H1 (cell line): ENCODE measurements around the gene ESRRB. TPM values are rescaled to one million over a fixed set of nuclear protein-coding genes. Genes with fewer than 3 reads are reported as not detected.

Source experiments
- EGR1 ChIP-seq: IDR thresholded peaks from 2 replicates; pipeline ENCODE4 v1.6.1; 2011; ENCODE audit warnings: low read depth, low read length, borderline replicate concordance
- HDAC6 ChIP-seq: IDR thresholded peaks from one replicate; pipeline ENCODE4 v1.7.1; 2012; ENCODE audit warnings: low read depth, mild to moderate bottlenecking, inconsistent platforms, low read length, moderate library complexity
- MAFK ChIP-seq: IDR thresholded peaks from 2 replicates; pipeline ENCODE4 v1.6.1; 2012; ENCODE audit warnings: low read depth, mild to moderate bottlenecking, improper control_type of control experiment, low read length
- MAX ChIP-seq: IDR thresholded peaks from 2 replicates; pipeline ENCODE4 v1.6.1; 2012; ENCODE audit warnings: inconsistent platforms
- RAD21 ChIP-seq, 2 experiments: IDR thresholded peaks in 1 of 2; conservative IDR thresholded peaks in 1 of 2; 2 replicates each; pipeline ENCODE4 v1.6.1; 2011; ENCODE audit warnings: low read depth in 2 of 2, low read length in 2 of 2, improper control_type of control experiment in 1 of 2, inconsistent platforms in 1 of 2, mild to moderate bottlenecking in 1 of 2, moderate library complexity in 1 of 2
- SIN3A ChIP-seq, 2 experiments: IDR thresholded peaks in 1 of 2; conservative IDR thresholded peaks in 1 of 2; 2 replicates each; pipeline ENCODE4 v1.6.1; 2011 to 2012; ENCODE audit warnings: low read length in 2 of 2, improper control_type of control experiment in 1 of 2, low read depth in 1 of 2, mild to moderate bottlenecking in 1 of 2
- SIX5 ChIP-seq: IDR thresholded peaks from 2 replicates; pipeline ENCODE4 v1.6.1; 2011; ENCODE audit warnings: mild to moderate bottlenecking, low read depth, low read length
- polyA plus RNA-seq, 7 experiments: library from polyadenylated mRNA; depleted of rRNA in 3 of 7; stranded (reverse) in 5 of 7; unstranded in 2 of 7; fragments of >200 nt in 5 of 7; fragments of 200-250 nt in 2 of 7; gene quantifications; 1 replicate in 5 of 7; 2 replicates in 1 of 7; 4 replicates in 1 of 7; pipeline versions ENCODE4 v1.2.1 to v1.2.3, GENCODE V29; 2011 to 2013; ENCODE audit warnings: missing spikeins in 2 of 7, mixed read lengths in 2 of 7
- total RNA-seq: library from RNA; stranded (reverse); fragmentation: NEBNext Ultra II Directional; extraction: Animal tissue kit (Norgen Biotek cat#: 25700); gene quantifications from 2 replicates; pipeline ENCODE4 v1.2.1, GENCODE V29; 2021
- TF ChIP-seq, protein P1 (sequence below): fragments of 300-600 bp; sonication (generic); IDR thresholded peaks from 2 replicates; pipeline ENCODE4 v1.7.1; 2012; ENCODE audit warnings: low read length, moderate library complexity, mild to moderate bottlenecking, inconsistent platforms; ENCODE audit not compliant: insufficient replicate concordance

The ESRRB gene
- total and polyA plus RNA-seq, 2 of the 8 experiments (the other 6 are each of a cell fraction or from before 2014, with no cell fraction given) = 0.29 to 0.45 TPM

DNA sequence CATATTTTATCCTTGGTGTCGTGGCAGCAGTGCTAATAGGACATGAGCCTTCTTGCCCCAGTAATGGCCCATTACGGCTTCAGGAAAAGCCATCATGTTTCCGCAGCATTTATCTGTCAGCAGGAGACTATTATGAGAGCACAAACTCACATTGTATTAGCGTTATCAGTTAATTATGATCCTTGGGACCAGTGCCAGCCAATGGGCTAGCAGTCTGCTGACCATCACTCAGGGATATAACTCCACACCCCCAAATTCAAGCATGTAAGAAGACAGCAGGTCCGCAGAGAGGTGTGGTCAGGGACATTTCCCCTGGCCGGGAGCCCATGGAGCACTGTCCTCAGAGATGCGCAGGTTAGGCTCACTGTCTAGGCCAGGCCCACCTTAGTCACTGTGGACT lies 4.9 kb upstream of the ESRRB start (continued):
- TF ChIP-seq, protein P1, sequence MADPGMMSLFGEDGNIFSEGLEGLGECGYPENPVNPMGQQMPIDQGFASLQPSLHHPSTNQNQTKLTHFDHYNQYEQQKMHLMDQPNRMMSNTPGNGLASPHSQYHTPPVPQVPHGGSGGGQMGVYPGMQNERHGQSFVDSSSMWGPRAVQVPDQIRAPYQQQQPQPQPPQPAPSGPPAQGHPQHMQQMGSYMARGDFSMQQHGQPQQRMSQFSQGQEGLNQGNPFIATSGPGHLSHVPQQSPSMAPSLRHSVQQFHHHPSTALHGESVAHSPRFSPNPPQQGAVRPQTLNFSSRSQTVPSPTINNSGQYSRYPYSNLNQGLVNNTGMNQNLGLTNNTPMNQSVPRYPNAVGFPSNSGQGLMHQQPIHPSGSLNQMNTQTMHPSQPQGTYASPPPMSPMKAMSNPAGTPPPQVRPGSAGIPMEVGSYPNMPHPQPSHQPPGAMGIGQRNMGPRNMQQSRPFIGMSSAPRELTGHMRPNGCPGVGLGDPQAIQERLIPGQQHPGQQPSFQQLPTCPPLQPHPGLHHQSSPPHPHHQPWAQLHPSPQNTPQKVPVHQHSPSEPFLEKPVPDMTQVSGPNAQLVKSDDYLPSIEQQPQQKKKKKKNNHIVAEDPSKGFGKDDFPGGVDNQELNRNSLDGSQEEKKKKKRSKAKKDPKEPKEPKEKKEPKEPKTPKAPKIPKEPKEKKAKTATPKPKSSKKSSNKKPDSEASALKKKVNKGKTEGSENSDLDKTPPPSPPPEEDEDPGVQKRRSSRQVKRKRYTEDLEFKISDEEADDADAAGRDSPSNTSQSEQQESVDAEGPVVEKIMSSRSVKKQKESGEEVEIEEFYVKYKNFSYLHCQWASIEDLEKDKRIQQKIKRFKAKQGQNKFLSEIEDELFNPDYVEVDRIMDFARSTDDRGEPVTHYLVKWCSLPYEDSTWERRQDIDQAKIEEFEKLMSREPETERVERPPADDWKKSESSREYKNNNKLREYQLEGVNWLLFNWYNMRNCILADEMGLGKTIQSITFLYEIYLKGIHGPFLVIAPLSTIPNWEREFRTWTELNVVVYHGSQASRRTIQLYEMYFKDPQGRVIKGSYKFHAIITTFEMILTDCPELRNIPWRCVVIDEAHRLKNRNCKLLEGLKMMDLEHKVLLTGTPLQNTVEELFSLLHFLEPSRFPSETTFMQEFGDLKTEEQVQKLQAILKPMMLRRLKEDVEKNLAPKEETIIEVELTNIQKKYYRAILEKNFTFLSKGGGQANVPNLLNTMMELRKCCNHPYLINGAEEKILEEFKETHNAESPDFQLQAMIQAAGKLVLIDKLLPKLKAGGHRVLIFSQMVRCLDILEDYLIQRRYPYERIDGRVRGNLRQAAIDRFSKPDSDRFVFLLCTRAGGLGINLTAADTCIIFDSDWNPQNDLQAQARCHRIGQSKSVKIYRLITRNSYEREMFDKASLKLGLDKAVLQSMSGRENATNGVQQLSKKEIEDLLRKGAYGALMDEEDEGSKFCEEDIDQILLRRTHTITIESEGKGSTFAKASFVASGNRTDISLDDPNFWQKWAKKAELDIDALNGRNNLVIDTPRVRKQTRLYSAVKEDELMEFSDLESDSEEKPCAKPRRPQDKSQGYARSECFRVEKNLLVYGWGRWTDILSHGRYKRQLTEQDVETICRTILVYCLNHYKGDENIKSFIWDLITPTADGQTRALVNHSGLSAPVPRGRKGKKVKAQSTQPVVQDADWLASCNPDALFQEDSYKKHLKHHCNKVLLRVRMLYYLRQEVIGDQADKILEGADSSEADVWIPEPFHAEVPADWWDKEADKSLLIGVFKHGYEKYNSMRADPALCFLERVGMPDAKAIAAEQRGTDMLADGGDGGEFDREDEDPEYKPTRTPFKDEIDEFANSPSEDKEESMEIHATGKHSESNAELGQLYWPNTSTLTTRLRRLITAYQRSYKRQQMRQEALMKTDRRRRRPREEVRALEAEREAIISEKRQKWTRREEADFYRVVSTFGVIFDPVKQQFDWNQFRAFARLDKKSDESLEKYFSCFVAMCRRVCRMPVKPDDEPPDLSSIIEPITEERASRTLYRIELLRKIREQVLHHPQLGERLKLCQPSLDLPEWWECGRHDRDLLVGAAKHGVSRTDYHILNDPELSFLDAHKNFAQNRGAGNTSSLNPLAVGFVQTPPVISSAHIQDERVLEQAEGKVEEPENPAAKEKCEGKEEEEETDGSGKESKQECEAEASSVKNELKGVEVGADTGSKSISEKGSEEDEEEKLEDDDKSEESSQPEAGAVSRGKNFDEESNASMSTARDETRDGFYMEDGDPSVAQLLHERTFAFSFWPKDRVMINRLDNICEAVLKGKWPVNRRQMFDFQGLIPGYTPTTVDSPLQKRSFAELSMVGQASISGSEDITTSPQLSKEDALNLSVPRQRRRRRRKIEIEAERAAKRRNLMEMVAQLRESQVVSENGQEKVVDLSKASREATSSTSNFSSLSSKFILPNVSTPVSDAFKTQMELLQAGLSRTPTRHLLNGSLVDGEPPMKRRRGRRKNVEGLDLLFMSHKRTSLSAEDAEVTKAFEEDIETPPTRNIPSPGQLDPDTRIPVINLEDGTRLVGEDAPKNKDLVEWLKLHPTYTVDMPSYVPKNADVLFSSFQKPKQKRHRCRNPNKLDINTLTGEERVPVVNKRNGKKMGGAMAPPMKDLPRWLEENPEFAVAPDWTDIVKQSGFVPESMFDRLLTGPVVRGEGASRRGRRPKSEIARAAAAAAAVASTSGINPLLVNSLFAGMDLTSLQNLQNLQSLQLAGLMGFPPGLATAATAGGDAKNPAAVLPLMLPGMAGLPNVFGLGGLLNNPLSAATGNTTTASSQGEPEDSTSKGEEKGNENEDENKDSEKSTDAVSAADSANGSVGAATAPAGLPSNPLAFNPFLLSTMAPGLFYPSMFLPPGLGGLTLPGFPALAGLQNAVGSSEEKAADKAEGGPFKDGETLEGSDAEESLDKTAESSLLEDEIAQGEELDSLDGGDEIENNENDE = no peak
- TF ChIP-seq HDAC6 (no peak), SIN3A (conservative IDR thresholded peaks at IDR 0.05 in 1 of 2, IDR thresholded peaks at IDR 0.05 in 1 of 2; ENCODE audit: low read depth in 1 of 2, low read length in 2 of 2) (no peak), MAX (no peak), MAFK (no peak), RAD21 (IDR thresholded peaks at IDR 0.05 in 1 of 2, conservative IDR thresholded peaks at IDR 0.05 in 1 of 2; ENCODE audit: low read depth in 2 of 2, low read length in 2 of 2) (no peak), EGR1 (no peak), SIX5 (no peak)
